ENCODE measurements around the gene PIK3CB.

The PIK3CB gene

DNA sequence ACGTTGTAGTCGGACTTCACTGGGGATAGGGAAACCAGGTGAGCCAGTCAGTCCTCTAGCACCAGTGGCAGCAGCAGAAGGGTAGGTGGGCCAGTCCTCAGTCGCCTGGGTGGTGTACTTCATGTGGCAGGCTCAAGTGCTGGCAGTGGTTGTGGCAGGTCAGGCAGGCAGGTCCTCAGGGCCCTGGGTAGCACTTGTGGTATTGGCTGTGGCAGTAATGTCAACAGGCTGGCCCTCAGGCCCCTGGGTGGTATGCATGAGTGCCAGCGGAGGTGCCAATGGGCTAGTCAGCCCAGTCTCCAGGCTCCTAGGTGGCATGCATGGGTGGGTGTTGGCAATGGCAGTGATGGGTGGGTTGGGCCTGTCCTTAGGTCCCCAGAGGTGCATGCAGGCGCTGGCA lies 185.6 kb downstream of the PIK3CB start:
- no peak overlapping the region for H3K27ac ChIP-seq
- no peak for TF ChIP-seq ZFX (IDR thresholded peaks at IDR 0.05; ENCODE audit: borderline replicate concordance)
- TF ChIP-seq, protein P1, sequence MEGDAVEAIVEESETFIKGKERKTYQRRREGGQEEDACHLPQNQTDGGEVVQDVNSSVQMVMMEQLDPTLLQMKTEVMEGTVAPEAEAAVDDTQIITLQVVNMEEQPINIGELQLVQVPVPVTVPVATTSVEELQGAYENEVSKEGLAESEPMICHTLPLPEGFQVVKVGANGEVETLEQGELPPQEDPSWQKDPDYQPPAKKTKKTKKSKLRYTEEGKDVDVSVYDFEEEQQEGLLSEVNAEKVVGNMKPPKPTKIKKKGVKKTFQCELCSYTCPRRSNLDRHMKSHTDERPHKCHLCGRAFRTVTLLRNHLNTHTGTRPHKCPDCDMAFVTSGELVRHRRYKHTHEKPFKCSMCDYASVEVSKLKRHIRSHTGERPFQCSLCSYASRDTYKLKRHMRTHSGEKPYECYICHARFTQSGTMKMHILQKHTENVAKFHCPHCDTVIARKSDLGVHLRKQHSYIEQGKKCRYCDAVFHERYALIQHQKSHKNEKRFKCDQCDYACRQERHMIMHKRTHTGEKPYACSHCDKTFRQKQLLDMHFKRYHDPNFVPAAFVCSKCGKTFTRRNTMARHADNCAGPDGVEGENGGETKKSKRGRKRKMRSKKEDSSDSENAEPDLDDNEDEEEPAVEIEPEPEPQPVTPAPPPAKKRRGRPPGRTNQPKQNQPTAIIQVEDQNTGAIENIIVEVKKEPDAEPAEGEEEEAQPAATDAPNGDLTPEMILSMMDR (IDR thresholded peaks at IDR 0.05): no peak

DNA sequence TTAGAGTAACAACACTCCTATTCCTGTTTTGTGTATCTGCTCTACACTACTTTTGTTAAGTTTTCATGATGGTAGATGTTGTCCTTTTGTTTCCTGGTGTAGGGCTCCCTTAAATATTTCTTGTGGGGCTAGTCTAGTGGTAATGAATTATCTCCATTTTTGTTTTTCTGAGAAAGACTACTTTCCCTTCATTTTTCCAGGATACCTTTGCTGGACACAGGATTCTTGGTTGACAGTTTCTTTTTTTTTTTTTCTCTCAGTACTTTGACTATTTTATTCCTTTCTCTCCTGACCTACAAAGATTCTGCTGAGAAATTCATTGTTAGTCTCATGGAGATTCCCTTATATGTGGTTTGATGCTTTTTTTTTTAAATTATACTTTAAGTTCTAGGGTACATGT lies 188.2 kb downstream of the PIK3CB start:
- TF ChIP-seq ZFX (IDR thresholded peaks at IDR 0.05; ENCODE audit: borderline replicate concordance): no peak
- TF ChIP-seq, protein P1 (IDR thresholded peaks at IDR 0.05): no peak

DNA sequence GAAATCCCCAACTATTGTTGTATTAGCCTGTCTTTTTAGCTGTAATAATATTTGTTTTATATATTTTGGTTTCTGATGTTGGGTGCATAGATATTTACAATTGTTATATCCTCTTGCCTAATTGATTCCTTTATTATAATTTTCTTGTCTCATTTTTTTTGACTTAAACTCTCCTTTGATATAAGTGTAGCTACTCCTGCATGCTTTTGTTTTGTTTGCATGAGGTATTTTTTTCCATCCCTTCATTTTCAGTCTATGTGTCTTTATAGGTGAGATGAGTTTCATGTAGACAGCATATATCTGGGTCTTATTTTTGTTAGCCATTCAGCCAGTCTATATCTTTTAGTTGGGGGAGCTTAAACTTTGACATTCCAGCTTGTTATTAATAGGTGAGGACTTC lies 188.7 kb downstream of the PIK3CB start:
- no peak overlapping the region for H3K27ac ChIP-seq
- TF ChIP-seq, protein P1 (IDR thresholded peaks at IDR 0.05): no peak
- TF ChIP-seq ZFX (IDR thresholded peaks at IDR 0.05; ENCODE audit: borderline replicate concordance): no peak

More for the DNA sequence above, 188.2 kb downstream of the PIK3CB start:
- no peak overlapping the region for H3K27ac ChIP-seq

DNA sequence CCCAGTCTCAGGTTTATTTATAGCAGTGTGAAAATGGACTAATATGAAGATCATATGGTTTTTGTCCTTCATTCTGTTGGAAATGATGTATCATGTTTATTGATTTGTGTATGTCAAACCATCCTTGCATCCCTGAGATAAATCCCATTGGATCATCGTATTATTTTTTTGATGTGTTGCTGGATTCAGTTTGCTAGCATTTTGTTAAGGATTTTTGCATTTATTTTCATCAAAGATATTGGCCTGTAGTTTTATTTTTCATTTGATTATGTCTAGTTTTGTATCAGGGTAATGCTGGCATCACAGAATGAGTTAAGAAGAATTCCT lies 191.8 kb downstream of the PIK3CB start:
- TF ChIP-seq, protein P1 (IDR thresholded peaks at IDR 0.05): no peak
- TF ChIP-seq ZFX (IDR thresholded peaks at IDR 0.05; ENCODE audit: borderline replicate concordance): no peak
- no peak overlapping the region for H3K27ac ChIP-seq

DNA sequence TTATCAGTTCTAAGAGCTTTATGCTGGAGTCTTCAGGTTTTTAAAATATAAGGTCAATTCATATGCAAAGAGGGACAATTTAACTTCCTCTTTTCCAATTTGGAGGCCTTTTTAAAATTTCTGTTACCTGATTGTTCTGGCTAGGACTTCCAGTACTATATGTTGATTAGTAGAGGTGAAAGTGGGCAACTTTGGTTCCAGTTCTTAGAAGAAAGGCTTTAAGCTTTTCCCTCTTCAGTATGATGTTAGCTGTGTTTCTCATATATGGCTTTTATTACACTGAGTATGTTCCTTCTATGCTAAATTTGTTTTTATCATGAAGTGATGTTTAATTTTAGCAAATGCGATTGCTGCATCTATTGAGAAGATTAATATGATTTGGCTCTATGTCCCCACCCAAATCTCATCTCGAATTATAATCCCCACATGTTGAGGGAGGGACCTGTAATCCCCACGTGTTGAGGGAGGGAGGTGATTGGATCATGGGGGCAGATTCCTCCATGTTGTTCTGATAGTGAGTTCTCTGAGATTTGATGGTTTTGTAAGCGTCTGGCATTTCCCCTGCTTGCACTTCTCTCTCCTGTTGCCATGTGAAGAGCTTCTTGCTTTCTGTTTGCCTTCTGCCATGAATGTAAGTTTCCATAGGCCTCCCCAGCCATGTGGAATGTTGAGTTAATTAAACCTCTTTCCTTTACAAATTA lies 192.4 kb downstream of the PIK3CB start:
- TF ChIP-seq, protein P1 (IDR thresholded peaks at IDR 0.05): no peak
- no peak overlapping the region for H3K27ac ChIP-seq

DNA sequence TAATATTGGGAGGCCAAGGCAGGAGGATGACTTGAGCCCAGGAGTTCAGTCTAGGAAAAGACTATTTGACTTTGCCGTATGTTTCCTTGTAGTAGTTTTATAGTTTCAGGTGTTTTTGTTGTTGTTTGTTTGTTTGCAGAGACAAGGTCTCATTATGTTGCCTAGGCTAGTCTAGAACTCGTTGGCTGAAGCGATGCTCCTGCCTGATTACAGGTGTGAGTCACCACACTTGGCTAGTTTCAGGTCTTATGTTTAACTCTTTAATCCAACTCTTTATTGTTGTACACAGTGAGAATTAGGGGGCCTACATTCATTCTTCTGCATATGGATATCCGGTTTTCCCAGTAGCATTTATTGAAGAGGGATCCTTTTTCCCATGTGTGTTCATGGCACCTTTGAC lies 194.2 kb downstream of the PIK3CB start:
- H3K27ac ChIP-seq: no peak overlapping the region
- TF ChIP-seq, protein P1 (IDR thresholded peaks at IDR 0.05): no peak
- no peak for TF ChIP-seq ZFX (IDR thresholded peaks at IDR 0.05; ENCODE audit: borderline replicate concordance)

DNA sequence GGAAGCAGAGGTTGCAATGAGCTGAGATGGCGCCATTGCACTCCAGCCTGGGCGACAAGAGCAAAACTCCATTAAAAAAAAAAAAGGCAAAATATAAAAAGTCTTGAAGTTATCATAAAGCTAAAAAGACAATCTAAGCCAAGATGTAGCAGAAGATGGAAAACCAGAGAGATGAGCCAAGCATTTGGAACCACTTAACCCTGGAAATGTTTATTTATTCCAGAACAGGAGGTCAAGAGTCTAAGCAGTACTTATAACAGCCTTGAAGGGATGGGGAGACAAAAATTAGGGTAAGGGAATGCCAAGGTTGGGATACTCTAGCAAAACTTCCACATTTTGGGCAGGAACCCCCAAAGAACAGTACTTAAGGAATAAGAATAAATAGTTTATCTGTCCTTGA lies 196.1 kb downstream of the PIK3CB start:
- H3K27ac ChIP-seq: no peak overlapping the region
- TF ChIP-seq, protein P1 (IDR thresholded peaks at IDR 0.05): no peak
- TF ChIP-seq ZFX (IDR thresholded peaks at IDR 0.05; ENCODE audit: borderline replicate concordance): no peak

All from 22Rv1 (cell line).